Right lobe of liver (tissue), 4 donors: ENCODE measurements around the gene TTC39A.

Experiments used
- POLR2A ChIP-seq: fragments of 450-650 bp; IDR thresholded peaks from one replicate; pipeline ENCODE4 v1.6.1; 2017; ENCODE audit warnings: antibody characterized with exemption, mild to moderate bottlenecking
- TF ChIP-seq, protein P1 (sequence below), 4 donors: fragments of 200-600 bp in 3 of 4; fragments of 450-650 bp in 1 of 4; IDR thresholded peaks; one replicate each; pipeline versions ENCODE4 v1.5.1 to v1.8.0; 2016 to 2022; ENCODE audit warnings: antibody characterized with exemption in 4 of 4, mild to moderate bottlenecking in 2 of 4
- donor health status: DM: no; HTN: no; CAD: no.
- donor health status: DM: no; HTN: no; CAD: no.
- donor health status: DM: no; HTN: yes; CAD: no.

GRCh38 chr1:51340380-51340779 lies 10.0 kb upstream of the TTC39A start:
- TF ChIP-seq, protein P1, sequence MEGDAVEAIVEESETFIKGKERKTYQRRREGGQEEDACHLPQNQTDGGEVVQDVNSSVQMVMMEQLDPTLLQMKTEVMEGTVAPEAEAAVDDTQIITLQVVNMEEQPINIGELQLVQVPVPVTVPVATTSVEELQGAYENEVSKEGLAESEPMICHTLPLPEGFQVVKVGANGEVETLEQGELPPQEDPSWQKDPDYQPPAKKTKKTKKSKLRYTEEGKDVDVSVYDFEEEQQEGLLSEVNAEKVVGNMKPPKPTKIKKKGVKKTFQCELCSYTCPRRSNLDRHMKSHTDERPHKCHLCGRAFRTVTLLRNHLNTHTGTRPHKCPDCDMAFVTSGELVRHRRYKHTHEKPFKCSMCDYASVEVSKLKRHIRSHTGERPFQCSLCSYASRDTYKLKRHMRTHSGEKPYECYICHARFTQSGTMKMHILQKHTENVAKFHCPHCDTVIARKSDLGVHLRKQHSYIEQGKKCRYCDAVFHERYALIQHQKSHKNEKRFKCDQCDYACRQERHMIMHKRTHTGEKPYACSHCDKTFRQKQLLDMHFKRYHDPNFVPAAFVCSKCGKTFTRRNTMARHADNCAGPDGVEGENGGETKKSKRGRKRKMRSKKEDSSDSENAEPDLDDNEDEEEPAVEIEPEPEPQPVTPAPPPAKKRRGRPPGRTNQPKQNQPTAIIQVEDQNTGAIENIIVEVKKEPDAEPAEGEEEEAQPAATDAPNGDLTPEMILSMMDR (IDR thresholded peaks at IDR 0.05): no peak
- TF ChIP-seq POLR2A: no peak
